Stimulated activated naive CD8-positive, alpha-beta T cell treated with anti-CD3 and anti-CD28 coated beads, Interleukin-15, amount 100 ng/mL, for 72 hours (primary cell): ENCODE data around the gene AOC3.

ENCODE experiments used
- ATAC-seq: fragments of 150-1000 bp; cut with Tn5 transposase; 2 replicates; pipeline ENCODE4 v1.10.0; 2021; ENCODE audit warnings: mild to moderate bottlenecking, moderate library complexity
- DNase-seq, 2 donors: peaks; one replicate each; pipeline ENCODE4 v3.0.0; 2021 to 2022
- H3K27ac Mint-ChIP-seq, 2 donors: one replicate each; pipeline ENCODE4 v1.8.0; 2022; ENCODE audit warnings: mild to moderate bottlenecking in 2 of 2, mixed read lengths in 2 of 2, moderate library complexity in 2 of 2
- H3K27me3 Mint-ChIP-seq: one replicate; pipeline ENCODE4 v1.8.0; 2022; ENCODE audit warnings: mixed read lengths
- H3K4me1 Mint-ChIP-seq: one replicate; pipeline ENCODE4 v1.8.0; 2022; ENCODE audit warnings: mild to moderate bottlenecking, mixed read lengths
- H3K4me3 Mint-ChIP-seq, 2 donors: one replicate each; pipeline ENCODE4 v1.8.0; 2022; ENCODE audit warnings: mild to moderate bottlenecking in 2 of 2, mixed read lengths in 2 of 2, moderate library complexity in 1 of 2
- H3K9me3 Mint-ChIP-seq, 2 donors: one replicate each; pipeline ENCODE4 v1.8.0; 2022; ENCODE audit warnings: mixed read lengths in 2 of 2

AOC3 gene

GRCh38 chr17:42850954-42851353, at the start of gene AOC3:
Gene AOC3, plus strand, starts transcription at chr17:42851199. Its CDS starts 145 bp downstream, at chr17:42851344.
- Mint-ChIP-seq H3K4me3 (no peak within 1 kb of the TSS), H3K27ac (peak within 1 kb of the TSS in 1 of 2 donors; percentile 61), H3K4me1 (peaks cover 19% of the 10 kb centered on the region), H3K9me3 (no peaks in the 10 kb centered on the region), H3K27me3 (no peaks in the 10 kb centered on the region)
- ATAC-seq, result no peak
- DNase-seq, result no peak

- peaks cover 4 to 6% of the 10 kb centered on the region in 2 donors for H3K9me3 Mint-ChIP-seq
- H3K27ac Mint-ChIP-seq, result no peak overlapping the region
- DNase-seq, result no peak
- H3K4me1 Mint-ChIP-seq, result peaks cover 8% of the 10 kb centered on the region
- H3K4me3 Mint-ChIP-seq, result no peak overlapping the region
- no peak for ATAC-seq
- H3K27me3 Mint-ChIP-seq, result no peaks in the 10 kb centered on the region
Measured at GRCh38 chr17:42803074-42803883, 47.7 kb upstream of the AOC3 start.

- Mint-ChIP-seq H3K9me3 (no peaks in the 10 kb centered on the region), H3K27me3 (no peaks in the 10 kb centered on the region), H3K27ac (no peak overlapping the region), H3K4me3 (no peak overlapping the region), H3K4me1 (no peaks in the 10 kb centered on the region)
- DNase-seq (no peak), ATAC-seq (no peak)
Measured at GRCh38 chr17:42804918-42805367, 46.1 kb upstream of the AOC3 start.

DNA sequence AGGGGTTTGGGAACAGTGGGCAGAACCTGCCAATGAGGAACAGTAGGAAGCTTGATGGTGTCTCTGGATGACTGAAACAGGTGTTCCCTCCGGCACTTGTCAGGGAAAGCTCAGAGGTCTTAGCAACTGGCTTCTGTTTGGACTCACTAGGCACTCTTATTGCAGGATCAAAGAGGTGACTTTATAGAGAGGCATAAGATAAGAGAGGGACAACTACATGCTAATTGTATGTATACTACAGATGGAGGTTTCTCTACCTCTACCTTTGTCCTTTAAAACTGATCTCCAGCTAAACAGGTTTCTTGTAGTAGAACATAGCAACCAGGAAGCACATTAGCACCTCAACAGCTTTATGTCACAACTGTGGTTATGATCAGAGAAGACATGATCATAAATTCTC, 44.8 kb upstream of the AOC3 start:
- Mint-ChIP-seq H3K27ac (no peak overlapping the region), H3K9me3 (no peaks in the 10 kb centered on the region), H3K27me3 (no peaks in the 10 kb centered on the region), H3K4me1 (no peaks in the 10 kb centered on the region), H3K4me3 (no peak overlapping the region)
- DNase-seq (no peak), ATAC-seq (no peak)

DNA sequence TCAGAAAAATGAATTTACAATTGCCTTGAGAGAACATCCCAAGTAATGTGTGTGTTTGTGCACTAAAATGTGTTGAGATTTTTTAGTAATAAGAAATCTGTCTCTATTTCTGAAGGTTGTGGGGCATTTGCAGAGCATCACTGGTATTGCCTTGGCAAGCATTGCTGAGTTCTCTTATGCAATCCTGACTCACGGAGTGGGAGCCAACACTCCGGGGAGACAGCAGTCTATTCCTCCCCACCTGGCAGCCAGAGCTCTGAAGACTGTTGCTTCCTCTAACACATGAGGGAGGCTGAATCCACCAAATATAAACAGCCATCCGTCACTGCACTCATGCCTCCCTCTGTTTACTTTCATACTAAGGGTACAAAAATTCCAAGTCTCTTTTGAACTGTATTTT, 41.7 kb upstream of the AOC3 start:
- H3K4me3 Mint-ChIP-seq, result no peak overlapping the region
- no peaks in the 10 kb centered on the region for H3K9me3 Mint-ChIP-seq
- no peak for DNase-seq
- H3K4me1 Mint-ChIP-seq, result no peaks in the 10 kb centered on the region
- peak overlapping the region in 1 of 2 donors; percentile 14 for H3K27ac Mint-ChIP-seq
- ATAC-seq, result no peak
- H3K27me3 Mint-ChIP-seq, result no peaks in the 10 kb centered on the region

GRCh38 chr17:42814633-42815399, 36.2 kb upstream of the AOC3 start:
- Mint-ChIP-seq H3K4me3 (no peak overlapping the region), H3K9me3 (no peaks in the 10 kb centered on the region)
- DNase-seq, result no peak

DNA sequence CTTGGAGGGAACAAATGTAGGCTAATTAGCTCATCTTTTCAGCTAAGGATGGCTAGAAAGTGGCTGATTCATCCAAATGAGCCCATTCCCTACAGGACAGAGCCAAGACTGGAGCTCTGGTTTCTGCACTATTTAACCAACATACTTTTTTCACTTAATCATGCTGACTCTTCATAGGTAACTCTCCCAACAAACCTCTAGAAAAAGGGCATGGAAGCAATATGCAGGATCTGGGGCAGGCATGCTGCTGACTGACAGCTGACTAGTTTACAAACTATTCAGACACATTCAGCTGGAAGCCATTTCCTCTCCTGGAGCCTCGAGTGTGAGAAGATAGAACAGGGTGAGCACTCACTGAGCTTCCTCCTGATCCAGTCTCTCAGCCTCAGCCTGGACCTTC, 33.1 kb upstream of the AOC3 start:
- Mint-ChIP-seq H3K4me1 (peaks cover 26% of the 10 kb centered on the region), H3K27me3 (no peaks in the 10 kb centered on the region), H3K27ac (no peak overlapping the region), H3K4me3 (no peak overlapping the region), H3K9me3 (no peaks in the 10 kb centered on the region)
- ATAC-seq (no peak), DNase-seq (no peak)

More at GRCh38 chr17:42814633-42815399, 36.2 kb upstream of the AOC3 start:
- no peaks in the 10 kb centered on the region for H3K4me1 Mint-ChIP-seq
- peak overlapping the region; percentile 7 to 34 for H3K27ac Mint-ChIP-seq
- no peaks in the 10 kb centered on the region for H3K27me3 Mint-ChIP-seq
- no peak for ATAC-seq

DNA sequence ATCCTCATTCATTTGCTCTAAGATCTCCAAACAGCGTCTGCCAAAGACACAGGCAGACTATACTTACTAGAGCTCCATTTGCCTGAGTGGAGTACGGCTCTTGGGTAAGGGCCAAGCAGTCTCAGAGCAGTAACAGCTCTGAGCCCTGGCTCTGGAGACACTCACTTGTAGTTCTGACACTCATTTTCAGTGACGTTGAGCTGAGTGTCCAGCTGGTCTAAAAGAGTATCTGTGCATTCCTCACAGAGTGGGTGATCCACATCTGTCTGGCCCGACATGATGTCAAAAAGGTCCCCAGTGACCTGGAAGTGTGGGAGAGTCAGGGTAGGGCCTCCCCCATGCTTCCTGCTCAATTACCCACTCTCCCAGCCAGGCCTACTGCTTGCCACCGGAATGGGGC, 32.6 kb upstream of the AOC3 start:
- DNase-seq (no peak), ATAC-seq (no peak)
- Mint-ChIP-seq H3K4me1 (peaks cover 29% of the 10 kb centered on the region), H3K27ac (peak overlapping the region in 1 of 2 donors; percentile 51), H3K9me3 (no peaks in the 10 kb centered on the region), H3K4me3 (no peak overlapping the region), H3K27me3 (no peaks in the 10 kb centered on the region)

GRCh38 chr17:42819939-42820535, 31.0 kb upstream of the AOC3 start:
- no peak overlapping the region for H3K27ac Mint-ChIP-seq
- peak; percentile 68 for ATAC-seq
- no peaks in the 10 kb centered on the region for H3K9me3 Mint-ChIP-seq
- no peak overlapping the region for H3K4me3 Mint-ChIP-seq
- H3K27me3 Mint-ChIP-seq, result no peaks in the 10 kb centered on the region
- H3K4me1 Mint-ChIP-seq, result peaks cover 41% of the 10 kb centered on the region
- peak; percentile 54 to 76 for DNase-seq

- no peaks in the 10 kb centered on the region for H3K9me3 Mint-ChIP-seq
- no peak for DNase-seq
- H3K4me3 Mint-ChIP-seq, result peak overlapping the region in 1 of 2 donors; percentile 6
- H3K4me1 Mint-ChIP-seq, result peaks cover 41% of the 10 kb centered on the region
- ATAC-seq, result no peak
- H3K27me3 Mint-ChIP-seq, result no peaks in the 10 kb centered on the region
- no peak overlapping the region for H3K27ac Mint-ChIP-seq
Measured at GRCh38 chr17:42821176-42821575, 29.8 kb upstream of the AOC3 start.

DNA sequence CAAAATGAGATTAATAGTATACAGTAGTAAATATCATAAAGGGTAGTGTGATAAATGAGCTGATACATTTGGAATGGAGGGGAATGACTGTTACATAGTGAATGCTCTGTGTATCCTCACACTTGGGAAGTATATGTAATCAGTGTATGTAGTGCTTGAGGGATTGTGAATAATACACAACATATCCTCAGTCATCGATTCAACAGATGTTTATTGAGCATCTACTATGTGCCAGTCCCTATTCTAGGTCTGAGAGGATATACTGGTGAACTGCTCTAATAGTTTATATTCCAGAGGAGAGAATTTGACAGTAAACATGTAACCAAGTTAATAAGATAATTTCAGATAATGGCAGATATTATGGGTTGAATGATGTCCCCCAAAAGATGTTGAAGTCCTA, 23.5 kb upstream of the AOC3 start:
- ATAC-seq (no peak), DNase-seq (no peak)
- Mint-ChIP-seq H3K27ac (no peak overlapping the region), H3K4me3 (no peak overlapping the region), H3K27me3 (no peaks in the 10 kb centered on the region), H3K9me3 (no peaks in the 10 kb centered on the region), H3K4me1 (peaks cover 26% of the 10 kb centered on the region)

DNA sequence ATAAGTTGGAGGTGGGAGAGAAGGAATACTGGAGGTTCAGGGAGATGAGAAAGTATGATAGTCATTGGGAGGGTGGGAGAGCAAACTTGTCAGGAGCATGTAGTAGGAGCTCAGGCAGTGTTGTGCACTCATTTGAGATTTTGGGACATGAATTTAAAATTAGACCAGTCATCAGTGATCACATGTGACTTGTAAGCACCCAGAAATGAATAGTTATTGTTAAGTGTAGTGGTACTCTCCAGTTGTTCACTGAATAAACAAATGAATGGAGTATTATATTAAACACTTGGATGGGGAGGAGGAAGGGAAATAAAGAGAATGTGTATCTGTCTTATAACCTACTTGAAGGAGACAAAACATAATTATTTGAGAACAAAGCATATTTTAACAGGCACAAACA, 20.0 kb upstream of the AOC3 start:
- Mint-ChIP-seq H3K27me3 (no peaks in the 10 kb centered on the region), H3K27ac (no peak overlapping the region), H3K9me3 (no peaks in the 10 kb centered on the region), H3K4me3 (no peak overlapping the region), H3K4me1 (peaks cover 24% of the 10 kb centered on the region)
- ATAC-seq (no peak), DNase-seq (no peak)

DNA sequence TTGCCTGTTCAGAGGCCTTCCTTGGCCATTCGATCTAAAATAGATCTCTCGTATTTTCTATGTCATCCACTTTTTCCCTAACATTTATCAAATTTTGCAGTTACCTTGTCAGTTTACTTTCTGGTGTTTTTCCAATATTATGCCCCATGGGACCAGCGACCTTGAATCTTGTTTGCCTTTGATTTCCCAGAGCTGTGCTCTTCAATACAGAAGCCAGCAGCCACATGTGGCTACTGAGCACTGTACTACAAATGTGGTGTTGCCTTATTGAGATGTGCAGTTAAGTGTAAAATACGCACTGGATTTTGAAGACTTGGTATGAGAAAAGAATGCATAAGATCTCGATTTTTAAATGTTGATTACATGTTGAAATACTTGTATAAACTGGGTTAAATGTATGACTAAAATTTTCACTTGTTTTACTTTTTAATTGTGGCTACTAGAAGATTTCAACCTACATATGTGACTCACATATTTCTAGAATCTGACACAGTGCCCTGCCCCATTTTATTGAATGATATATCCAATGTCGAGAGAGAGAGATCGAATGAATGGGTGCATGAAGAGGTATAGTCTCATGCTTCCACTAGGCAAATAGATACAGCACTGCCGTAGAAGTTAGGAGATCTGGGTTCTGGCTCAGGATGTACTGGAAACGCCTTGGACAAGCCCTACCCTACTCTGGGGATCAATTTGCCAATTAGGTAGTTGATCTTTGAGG, 18.6 kb upstream of the AOC3 start:
- ATAC-seq, result peak; percentile 46
- peaks cover 24% of the 10 kb centered on the region for H3K4me1 Mint-ChIP-seq
- H3K27ac Mint-ChIP-seq, result peak overlapping the region; percentile 98 to 99
- no peak for DNase-seq
- H3K9me3 Mint-ChIP-seq, result no peaks in the 10 kb centered on the region
- H3K27me3 Mint-ChIP-seq, result no peaks in the 10 kb centered on the region
- H3K4me3 Mint-ChIP-seq, result peak overlapping the region; percentile 95

- peak within 1 kb of the TSS; percentile 95 for H3K4me3 Mint-ChIP-seq
- H3K4me1 Mint-ChIP-seq, result peaks cover 24% of the 10 kb centered on the region
- DNase-seq (peak; percentile 87 to 89), ATAC-seq (peak; percentile 94)
- no peaks in the 10 kb centered on the region for H3K27me3 Mint-ChIP-seq
- H3K27ac Mint-ChIP-seq, result peak within 1 kb of the TSS; percentile 98 to 99
- no peaks in the 10 kb centered on the region for H3K9me3 Mint-ChIP-seq
Measured at GRCh38 chr17:42832934-42833766, 17.8 kb upstream of the AOC3 start, which contains the start of gene PSME3. Gene PSME3, plus strand, starts transcription at chr17:42833397. Its CDS starts 235 bp downstream, at chr17:42833632.
